Islet precursor cell (in vitro differentiated cells): ENCODE data around the gene UBAC1.
A peak's percentile ranks its signal among the peaks of the same experiment; 100 is the strongest.
"Not testable (repeated sequence)": the region's sequence is repeated elsewhere in the genome, so short reads cannot be mapped to it uniquely, and the experiment has no call there.

Experiments used
- DNase-seq: peaks from one replicate; pipeline ENCODE4 v3.0.0-alpha.2; 2018

The UBAC1 gene

DNA sequence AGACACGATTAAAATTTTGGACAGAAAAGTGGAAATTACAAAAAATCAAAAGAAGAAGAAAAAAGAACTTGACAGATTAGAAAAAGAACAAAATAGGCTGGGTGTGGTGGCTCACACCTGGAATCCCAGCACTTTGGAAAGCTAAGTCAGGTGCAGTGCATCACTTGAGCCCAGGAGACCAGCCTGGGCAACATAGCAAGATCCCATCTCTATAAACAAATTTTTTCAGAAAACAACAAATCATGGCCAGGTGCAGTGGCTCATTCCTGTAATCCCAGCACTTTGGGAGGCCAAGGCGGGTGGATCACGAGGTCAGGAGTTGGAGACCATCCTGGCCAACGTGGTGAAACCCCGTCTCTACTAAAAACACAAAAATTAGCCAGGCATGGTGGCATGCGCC, 68.8 kb downstream of the UBAC1 start:
- DNase-seq = not testable (repeated sequence)

DNA sequence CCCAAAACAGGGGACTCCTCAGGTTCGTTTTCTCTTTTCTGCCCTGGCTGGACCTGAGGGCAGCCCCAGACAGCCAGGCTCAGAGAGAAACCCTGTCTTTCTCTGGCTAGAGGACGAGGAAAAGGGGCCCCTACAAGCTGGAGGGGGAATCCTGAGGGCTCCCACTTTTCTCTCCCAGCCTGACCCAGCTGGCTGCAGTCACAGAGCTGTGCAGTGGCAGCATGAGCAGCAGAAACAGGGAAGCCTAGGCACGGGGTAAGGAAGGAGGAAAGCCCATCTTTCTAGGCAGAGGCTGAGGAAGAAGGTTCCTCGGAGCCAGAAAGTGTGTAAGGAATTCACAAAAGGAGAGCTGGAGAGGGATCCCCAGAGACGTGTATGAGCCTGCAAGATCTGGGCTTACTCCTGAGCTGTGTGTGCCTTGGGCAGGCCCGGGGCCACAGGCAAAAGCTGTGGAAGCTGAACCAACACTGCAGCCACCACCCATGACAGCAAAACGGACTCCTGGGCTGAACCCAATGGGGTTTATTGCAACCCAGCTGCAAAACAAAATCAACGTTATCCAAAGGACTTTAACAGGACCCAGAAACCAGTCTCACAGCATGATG, 70.0 kb downstream of the UBAC1 start:
- DNase-seq = no peak

DNA sequence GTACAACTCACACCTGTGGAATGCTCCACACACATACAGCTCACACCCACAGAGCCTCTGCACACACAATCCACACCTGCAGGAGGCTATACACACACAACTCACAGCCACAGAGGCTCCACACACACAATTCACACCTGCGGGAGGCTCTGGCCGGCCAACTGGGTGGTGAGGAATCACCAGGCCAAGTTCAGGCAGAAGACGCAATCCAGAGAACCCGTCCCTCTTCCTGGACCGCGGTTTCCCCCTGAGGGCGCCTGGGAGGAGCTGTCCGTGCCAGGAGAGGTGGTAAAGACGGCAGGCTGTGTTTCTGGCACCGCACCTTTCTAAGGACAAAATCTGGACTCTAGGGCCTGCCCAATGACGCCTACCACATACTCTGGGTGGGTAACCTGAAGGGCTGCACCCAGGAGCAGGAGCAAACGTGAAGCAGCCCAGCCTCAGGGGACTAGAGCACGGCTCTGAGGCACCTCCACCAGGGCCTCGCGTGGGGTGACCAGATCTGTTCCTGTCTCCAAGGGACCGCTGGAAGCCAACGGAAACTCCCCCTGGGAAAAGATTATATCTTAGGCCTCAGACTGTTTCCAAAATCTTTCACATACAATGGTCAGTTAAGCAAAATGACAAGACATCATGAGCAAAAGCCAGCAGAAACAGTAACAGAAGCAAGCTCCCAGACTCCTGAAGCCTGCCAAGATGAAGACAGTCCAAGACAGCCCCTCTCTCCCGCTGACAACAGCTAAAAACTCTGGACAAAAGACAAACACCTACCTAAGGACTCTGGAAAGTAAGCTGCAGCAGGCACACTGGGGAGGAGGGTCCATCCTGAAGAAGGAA, 70.8 kb downstream of the UBAC1 start:
- DNase-seq = peak; percentile 74

DNA sequence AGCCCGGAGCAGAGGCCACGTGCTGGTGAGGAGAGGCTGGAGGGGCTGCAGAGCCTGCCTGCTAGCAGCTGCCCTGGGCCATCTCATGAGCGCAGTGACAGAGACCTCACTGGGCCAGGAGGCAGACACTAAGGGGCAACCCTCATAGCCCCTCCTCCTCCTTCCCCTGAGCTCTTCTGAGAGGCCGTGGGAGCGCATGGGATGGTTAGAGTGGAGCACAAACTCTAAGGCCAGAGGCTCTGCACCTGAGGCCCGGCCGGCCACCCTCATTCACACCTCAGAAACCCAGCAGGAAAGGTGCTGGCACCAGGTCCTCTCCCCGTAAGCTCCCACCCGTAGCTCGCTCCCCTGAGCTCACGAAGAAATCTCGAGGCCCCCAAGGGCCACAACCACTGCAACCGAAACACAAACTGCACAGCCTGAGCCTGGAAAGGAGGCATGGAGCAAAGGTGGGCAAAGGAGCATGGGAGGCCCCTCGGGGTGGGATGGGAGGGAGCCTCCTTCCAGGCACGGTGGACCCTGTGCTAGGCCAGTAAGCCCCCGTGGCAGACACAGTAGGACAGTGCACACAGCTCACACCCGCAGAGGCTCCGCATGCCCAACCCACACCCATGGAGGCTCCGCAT, 71.5 kb downstream of the UBAC1 start:
- DNase-seq = no peak

DNA sequence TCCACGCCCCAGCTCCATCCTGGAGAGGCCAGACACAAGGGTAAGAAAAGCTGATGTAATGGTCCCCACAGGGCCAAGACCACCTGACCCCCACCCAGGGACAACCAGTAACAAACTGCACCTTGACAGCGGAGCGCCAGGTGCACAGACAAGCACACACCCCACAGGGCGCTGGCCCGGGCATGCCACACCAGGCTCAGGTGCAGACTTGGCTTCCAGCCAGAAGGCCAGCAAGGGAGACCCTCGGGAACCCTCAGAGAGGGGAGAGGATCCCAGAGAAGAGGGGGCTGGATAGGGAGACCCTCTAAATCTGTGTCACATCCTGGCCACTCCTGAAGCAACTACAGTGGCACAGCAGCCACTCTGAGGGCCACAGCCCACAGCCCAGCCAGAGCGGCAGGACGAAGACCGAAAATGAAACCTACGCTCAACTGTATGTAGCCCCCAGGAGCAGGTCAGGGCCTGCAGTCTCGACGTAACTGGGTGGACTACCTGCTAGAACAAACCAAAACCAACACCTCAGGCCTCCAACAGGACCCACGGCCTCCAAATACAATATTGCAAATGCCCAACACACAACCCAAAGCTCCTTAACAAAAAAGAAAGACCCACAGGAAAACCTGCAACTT, 72.3 kb downstream of the UBAC1 start:
- no peak for DNase-seq

DNA sequence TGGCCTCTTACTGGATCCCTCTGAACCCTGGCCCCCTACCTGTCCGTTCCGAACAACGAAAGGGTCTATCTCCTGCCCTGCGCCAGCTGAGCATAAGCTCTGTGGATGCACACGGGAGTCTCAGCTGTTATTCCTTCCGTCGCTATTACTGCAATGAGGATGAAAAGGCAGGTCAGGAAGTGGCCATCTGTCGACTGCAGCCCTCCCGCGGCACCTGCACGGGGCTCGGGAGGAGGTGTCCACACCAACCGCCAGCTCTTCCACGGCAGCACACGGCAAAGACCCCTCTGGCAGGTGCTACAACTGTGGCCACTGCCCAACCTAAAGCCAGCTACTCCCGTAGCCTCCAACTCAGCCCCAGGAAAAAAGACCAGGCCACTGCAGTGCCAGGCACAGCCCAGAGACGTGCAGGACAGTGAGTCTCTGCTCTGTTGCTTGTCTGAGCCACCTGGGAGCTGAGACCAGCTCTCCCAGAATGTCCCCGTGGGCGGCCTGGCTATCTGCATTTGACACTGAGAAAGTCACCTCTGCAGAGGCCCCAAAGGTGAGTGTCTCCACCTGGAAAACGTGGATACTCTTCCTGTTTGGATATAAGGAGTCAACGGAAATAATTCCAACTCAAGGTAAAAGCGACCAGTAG, 72.9 kb downstream of the UBAC1 start:
- no peak for DNase-seq

DNA sequence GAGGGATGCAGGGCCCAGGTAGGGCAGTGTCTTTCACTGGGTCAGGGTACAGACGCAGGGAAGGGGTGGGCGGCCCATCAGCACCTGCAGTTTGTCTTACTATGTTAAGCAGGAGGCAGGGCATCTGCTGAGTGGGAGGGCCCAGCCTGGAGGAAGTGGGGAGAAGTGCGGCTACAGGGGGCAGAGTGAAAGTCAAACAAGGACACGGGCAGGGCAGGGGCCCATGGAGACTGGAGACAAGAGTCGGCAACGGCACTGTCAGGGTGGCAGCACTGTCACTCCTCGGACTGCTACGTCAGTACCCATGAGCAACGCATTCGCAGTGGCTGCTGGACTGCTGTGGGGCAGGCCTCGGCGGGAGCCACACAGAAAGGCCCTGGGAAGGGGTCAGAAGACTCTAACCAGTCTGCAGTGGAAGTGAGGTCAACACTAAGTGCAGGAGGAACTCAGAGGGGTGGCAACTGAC, 73.6 kb downstream of the UBAC1 start:
- no peak for DNase-seq

DNA sequence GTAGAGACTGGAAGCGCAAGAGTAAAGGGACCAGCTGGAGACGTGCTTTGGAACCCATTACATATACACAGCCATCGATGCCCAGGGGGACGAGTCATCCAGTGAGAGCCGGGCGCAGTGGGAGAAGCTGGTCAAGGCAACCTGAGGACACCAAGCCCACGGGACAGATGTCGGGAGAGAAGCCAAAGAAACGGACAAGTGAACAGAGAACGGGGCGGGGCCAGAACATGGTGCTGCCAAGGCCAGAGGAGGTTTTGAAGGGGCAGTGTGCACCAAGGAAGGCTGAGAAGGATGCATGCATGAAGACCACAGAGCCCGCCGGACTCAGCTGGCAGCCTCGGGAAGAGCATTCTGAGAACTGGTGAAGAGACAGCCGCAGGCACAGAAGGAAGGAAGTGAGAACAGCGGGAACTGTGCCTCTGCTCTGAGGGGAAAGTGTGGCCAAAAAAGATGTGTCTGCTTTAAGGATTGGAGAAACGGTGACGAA, 74.1 kb downstream of the UBAC1 start:
- no peak for DNase-seq

DNA sequence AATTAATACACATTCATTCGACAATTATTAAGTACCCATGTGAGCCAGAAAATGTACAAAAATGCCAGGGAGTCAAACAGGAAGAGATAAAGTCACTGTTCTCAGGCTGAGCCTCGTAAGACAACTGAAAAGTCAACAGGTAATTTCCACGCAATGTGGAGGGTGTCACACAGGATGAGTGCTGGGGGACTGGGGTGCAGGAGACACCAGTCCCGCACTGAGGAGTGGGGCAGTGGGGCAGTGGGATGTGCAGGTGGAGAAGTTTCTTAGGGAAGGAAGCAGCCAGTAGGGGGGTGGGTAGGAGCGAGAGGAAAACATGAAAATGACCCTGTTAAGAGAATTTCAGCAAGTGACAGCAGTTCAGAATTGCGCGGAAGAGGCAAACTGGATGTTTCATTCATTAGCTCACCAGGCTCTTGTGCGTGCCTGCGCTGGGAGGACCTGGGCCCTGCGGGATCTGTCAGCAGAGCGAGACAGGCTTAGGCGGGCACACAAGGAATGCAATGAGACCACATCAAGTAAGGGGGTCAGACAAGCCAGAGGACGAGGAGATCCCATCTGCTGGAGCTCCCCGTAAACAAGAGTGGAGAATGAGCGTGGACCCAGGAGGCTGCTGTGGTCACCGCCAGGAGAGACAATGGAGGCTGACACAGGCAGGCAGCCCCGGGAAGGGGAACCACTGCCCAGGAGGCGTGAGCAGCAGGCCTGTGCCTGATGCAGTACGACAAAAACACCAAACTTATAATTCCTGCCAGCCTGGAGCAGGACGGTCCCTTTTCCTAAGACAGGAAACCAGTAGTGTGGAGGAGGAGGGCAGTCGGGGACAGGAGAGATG, 74.8 kb downstream of the UBAC1 start:
- peak; percentile 62 for DNase-seq

DNA sequence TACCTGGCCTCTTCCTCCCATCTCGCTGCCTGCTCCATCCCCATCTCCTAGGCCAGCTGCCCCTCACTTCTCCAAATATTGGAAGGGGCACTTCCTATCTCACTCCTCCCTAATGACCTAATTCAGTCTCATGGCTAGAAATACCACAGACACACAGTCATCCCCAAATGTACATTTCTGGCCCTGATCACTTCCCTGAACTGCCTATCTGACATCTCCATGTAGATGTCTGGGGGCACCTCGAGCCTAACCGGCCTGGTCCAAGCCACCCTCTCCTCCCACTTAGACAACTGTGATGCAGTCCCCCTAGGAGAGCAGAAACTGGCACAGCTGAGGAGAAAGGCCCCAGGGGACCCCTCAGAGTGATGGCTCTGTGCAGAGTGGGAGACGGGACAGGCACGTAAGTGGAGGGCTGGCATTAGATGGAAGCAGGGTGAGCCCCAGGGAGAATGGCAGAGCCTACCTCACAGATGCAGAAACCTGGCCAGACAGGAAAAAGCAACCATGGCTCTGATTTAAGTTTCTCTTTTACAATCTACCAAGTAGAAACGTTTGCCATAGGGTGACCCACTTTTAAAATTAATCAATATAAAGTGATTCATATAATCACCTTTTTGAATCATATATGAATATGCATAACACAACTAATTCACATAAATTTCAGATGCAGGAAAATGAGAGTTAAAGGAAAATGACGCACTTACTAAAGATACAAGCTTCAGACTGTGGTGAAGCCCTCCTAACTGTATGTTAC, 75.9 kb downstream of the UBAC1 start:
- DNase-seq = no peak

DNA sequence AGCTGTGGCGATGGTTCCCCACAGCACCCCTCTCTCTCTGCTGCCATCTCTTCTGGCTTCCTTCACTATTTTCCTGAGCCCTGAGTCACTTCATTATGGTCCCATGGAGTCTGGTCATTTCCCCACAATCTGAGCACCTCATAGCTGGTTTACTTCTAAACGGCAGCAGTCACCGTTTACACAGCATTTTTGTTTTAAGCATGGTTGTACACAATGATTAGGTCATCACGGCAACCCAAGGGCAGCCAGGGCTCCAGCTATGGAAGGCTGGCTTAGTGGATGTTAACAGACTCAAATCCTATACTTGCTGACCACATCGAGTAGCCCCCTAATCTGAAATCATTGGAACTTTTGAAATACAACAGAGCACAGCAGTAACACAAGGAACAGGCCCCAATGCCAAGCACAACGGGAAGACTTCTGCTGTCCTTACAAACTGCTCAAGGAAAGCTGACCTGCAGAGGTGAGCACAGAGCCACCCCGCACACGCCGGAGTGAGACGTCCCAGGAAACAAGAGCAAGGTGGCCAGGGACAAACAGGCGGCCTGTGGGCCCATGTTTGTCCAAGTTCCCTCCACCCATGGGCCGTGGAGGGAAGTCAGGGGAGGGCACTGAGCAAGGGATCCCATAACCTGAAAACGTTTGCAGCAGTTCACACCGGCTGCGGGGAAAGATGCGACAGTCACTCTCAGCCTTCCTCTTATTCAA, 76.7 kb downstream of the UBAC1 start:
- no peak for DNase-seq

DNA sequence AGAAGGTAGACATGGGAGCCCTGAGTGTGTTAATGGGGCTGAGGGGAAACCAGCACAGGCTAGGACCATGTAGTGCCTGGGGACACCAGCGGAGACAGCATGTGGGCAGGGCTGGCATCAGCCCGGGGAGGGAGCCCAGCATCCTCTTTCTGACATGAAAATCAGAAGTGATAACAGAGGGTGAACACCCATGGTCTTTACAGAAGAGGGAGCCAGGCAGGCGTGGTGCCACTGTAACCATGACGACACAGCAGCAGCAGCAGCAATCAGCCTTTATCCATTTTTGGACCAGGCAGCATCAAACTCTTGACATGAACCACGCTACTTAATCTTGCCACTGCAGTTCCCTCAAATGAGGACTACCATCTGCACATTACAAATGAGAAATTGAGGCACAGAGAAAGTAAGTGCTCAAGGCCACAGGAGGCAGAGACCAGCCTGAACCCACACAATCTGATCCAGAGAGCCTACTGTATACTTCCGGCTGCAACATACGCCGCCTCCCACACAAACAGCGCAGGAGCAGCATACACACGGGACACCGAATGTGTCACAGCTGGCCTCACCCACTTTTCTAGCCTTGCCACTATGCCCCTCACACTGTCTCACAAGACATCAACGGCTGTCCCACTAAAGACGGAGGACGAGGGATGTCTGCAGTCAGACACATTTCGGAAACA, 77.6 kb downstream of the UBAC1 start:
- no peak for DNase-seq
